COR-L47 (cell line): ENCODE data around the gene SCN5A.

Experiments used
- DNase-seq: peaks from one replicate; lab custom pipeline; 2025; lab: John Stamatoyannopoulos, UW

The SCN5A gene

GRCh38 chr3:38647217-38647970, 2.1 kb downstream of the SCN5A start:
- DNase-seq: no peak

DNA sequence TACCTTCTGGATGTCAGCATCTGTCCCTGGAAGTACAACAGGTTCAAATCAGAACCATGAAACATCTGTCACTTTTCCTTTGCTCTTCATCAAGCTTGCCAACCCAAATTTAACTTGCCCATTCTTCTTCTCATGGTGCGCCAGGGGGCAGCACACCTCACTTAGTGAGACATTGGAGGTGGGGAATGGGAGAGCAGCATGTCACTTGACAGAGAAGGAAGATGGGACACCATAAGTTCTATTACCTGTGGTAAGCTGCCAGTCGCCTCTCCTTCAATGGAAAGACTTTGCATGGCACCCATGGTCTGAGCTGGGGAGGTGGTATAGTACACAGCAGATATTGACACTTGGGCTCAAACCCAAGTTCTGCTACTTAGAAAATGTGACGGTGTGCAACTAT, 2.9 kb downstream of the SCN5A start:
- DNase-seq: no peak

GRCh38 chr3:38646062-38646461, 3.4 kb downstream of the SCN5A start:
- no peak for DNase-seq

DNA sequence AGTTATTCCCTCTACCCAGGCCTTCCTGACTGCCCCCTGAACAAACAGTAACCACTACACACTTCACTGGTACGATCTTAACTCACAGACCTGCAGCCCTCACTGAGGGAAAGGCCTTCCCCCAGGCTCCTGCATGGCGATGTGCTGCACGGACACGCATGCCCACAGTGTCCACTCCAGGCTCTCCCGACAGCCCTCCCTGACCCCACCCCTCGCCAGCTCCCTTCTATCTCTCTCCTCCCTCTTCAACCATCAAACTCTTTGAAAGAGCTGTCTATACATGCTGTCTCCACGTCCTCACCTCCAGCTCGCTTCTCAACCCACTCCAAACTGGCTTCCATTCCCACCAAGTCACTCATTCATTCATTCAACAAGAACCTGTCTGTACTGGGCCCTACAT, 3.9 kb downstream of the SCN5A start:
- DNase-seq: no peak

- no peak for DNase-seq
Observed at GRCh38 chr3:38645076-38645475, 4.4 kb downstream of the SCN5A start.

GRCh38 chr3:38644662-38645053, 4.8 kb downstream of the SCN5A start:
- no peak for DNase-seq

- DNase-seq: no peak
Observed at GRCh38 chr3:38644016-38644661, 5.3 kb downstream of the SCN5A start.

DNA sequence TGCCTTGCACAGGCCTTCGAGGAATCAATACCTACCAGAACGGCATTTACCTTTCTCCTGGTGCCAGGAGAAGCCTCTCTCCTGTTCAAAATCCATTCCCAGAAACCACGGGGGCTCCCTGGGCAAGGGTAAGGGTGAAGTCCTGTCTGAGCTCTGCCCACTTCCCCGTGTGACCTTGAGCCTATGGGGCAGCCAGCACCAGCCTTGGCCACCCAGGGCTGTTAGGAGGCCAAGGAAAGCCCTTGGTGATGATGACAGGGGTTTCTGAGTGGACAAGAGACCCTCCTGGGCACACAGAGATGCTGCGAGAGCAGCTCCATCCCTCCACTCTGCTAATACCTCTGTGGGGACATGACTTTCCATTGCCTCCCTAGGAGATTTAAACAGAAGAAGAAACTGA, 5.9 kb downstream of the SCN5A start:
- no peak for DNase-seq

DNA sequence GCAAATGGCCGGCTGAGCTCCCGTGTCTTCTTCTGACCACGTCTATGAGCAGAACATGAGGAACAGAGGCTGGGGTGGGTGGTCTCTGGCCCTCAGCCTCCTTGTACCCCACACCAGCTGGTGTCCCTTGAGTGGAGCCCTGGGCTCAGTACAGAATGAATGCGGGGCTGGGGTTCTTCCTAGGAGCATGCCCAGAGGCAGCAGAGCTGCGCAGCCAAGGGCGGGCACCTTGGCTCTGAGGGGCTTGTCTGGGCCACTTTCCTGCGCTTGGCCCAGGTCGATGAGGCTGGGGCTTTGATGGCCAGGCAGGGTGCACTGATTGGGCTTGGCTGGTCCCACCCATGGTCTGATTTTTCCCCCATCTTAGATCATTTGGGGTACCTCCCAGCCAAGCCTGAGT, 6.4 kb downstream of the SCN5A start:
- DNase-seq: no peak

- no peak for DNase-seq
Observed at GRCh38 chr3:38641461-38642110, 7.9 kb downstream of the SCN5A start.

GRCh38 chr3:38640661-38641452, 8.6 kb downstream of the SCN5A start:
- no peak for DNase-seq

GRCh38 chr3:38638354-38638753, 11.1 kb downstream of the SCN5A start:
- DNase-seq: no peak

DNA sequence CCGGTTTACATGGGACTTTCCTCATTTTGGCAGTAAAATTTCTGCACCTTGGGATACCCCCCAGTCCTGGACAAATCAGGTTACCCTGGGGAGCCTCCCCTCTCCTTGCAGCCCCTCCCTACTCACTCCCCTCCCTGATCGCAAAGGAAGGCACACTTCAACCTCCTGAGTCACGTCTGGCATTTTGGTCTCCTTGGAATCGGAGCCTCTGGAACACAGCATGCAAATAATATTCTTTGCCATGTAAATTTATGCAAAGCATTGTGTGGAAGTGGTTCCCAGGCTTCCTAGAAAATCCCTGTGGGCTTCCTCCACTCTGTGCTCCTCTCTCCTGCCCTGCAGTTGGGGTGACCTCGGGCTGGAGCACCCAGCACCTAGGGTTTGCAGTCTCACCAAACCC, 11.6 kb downstream of the SCN5A start:
- DNase-seq: no peak

DNA sequence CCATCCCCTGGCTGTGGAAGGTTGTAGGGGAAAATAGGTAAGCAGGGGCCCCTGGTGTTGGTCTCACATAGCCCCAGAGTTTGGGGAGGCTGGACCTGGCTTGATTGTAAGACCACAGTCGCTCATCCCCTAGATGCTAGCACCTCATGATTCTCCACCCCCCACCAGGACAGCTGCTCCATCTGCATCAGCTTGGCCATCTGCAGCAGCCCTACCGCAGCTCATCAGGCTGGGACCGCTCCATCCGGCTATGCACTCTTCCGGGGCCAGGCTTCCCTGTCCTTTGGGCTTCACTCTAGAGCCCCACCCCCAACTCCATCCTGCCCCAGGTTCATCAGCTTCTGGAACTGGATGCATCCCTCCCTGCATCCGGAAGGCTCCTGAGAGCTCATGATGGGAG, 12.6 kb downstream of the SCN5A start:
- DNase-seq: no peak

GRCh38 chr3:38636464-38636863, 13.0 kb downstream of the SCN5A start:
- no peak for DNase-seq

DNA sequence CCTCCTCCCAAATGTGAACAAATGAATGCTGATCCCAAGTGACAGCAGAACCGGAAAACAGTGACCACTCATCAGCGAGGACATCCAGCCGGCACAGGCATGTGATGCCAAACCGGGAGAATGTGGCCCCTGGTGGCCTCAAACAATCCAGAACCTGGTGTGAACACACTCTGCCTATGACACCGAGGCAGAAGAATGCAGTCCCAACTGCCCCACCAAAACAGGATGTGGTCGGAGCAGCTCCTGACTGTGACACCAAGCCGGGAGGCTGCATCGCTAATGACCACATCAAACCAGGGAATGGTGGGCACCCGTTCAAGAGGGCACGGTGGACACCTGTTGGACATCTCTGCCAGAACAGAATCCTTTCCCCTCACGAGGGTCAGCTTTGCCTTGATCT, 15.4 kb downstream of the SCN5A start:
- DNase-seq: no peak

GRCh38 chr3:38632989-38633388, 16.5 kb downstream of the SCN5A start:
- no peak for DNase-seq

GRCh38 chr3:38630606-38631005, 18.9 kb downstream of the SCN5A start:
- DNase-seq: no peak

- DNase-seq: no peak
Observed at GRCh38 chr3:38630070-38630469, 19.4 kb downstream of the SCN5A start.

DNA sequence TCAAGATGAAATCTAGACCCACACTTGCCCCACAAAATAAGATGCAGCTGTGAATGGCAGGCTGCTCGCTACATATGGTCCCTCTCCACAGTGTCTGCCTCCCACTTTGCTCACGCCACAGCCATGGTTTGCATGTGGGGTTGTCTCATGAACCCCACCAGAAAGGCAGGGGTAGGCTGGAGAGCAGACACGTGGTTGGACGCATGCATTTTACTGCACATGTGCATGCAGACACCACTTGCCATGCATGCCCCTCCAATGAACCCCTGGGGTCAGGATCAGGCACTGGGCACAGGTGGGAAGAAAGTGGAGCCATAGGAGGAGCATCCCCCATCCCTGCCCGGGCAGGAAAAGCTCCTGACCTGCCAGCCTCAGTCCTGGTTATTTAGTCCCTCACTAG, 20.7 kb downstream of the SCN5A start:
- DNase-seq: no peak

- DNase-seq: no peak
Observed at GRCh38 chr3:38627956-38628355, 21.5 kb downstream of the SCN5A start.

GRCh38 chr3:38626171-38626570, 23.3 kb downstream of the SCN5A start:
- no peak for DNase-seq

DNA sequence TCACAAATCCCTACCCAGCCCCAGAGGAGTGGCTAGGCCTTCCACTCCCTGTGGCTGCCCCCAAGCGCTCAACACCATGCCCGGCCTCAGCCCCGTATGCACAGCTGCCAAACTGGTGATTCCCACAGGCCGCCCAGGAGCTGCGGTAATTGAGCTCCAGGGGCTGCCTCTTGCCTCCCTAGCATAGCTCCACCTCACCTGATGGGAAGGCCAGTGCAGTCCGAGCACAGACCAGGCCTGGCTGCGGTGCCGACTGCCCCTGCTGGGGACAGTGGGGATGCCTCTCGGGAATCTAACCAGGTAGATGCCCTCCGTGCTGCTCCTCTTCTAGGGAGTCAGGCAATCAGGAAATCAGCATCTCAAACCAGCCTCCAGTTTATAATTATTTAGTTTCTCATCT, 25.9 kb downstream of the SCN5A start:
- no peak for DNase-seq
